ENCODE measurements around the gene STARD3NL. TPM values are rescaled to one million over a fixed set of nuclear protein-coding genes. Genes with fewer than 3 reads are reported as not detected.

STARD3NL gene
- total RNA-seq, 1 donor from 2014 or later = 158 TPM

GRCh38 chr7:38160003-38160571 is 18.0 kb upstream of the STARD3NL start:
- Mint-ChIP-seq H3K36me3 (ENCODE audit: unreplicated experiment) (peaks cover 23% of the 10 kb centered on the region), H3K4me1 (ENCODE audit: low read depth, unreplicated experiment) (no peaks in the 10 kb centered on the region), H3K4me3 (ENCODE audit: unreplicated experiment) (no peak overlapping the region), H3K27ac (ENCODE audit: unreplicated experiment) (no peak overlapping the region), H3K9me3 (ENCODE audit: unreplicated experiment) (peaks cover 4% of the 10 kb centered on the region), H3K27me3 (ENCODE audit: unreplicated experiment) (peaks cover 7% of the 10 kb centered on the region)
- no peak for DNase-seq
- TF ChIP-seq, protein P1, sequence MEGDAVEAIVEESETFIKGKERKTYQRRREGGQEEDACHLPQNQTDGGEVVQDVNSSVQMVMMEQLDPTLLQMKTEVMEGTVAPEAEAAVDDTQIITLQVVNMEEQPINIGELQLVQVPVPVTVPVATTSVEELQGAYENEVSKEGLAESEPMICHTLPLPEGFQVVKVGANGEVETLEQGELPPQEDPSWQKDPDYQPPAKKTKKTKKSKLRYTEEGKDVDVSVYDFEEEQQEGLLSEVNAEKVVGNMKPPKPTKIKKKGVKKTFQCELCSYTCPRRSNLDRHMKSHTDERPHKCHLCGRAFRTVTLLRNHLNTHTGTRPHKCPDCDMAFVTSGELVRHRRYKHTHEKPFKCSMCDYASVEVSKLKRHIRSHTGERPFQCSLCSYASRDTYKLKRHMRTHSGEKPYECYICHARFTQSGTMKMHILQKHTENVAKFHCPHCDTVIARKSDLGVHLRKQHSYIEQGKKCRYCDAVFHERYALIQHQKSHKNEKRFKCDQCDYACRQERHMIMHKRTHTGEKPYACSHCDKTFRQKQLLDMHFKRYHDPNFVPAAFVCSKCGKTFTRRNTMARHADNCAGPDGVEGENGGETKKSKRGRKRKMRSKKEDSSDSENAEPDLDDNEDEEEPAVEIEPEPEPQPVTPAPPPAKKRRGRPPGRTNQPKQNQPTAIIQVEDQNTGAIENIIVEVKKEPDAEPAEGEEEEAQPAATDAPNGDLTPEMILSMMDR (IDR thresholded peaks at IDR 0.05; ENCODE audit: partially characterized antibody, unreplicated experiment) = no peak

- peaks cover 5% of the 10 kb centered on the region for H3K27me3 Mint-ChIP-seq (ENCODE audit: unreplicated experiment)
- no peak overlapping the region for H3K27ac Mint-ChIP-seq (ENCODE audit: unreplicated experiment)
- DNase-seq = no peak
- H3K4me1 Mint-ChIP-seq (ENCODE audit: low read depth, unreplicated experiment) = no peaks in the 10 kb centered on the region
- no peak overlapping the region for H3K4me3 Mint-ChIP-seq (ENCODE audit: unreplicated experiment)
- TF ChIP-seq, protein P1 (IDR thresholded peaks at IDR 0.05; ENCODE audit: partially characterized antibody, unreplicated experiment) = no peak
- H3K36me3 Mint-ChIP-seq (ENCODE audit: unreplicated experiment) = peaks cover 14% of the 10 kb centered on the region
- H3K9me3 Mint-ChIP-seq (ENCODE audit: unreplicated experiment) = peaks cover 2% of the 10 kb centered on the region
Observed at GRCh38 chr7:38162036-38162435, 16.0 kb upstream of the STARD3NL start.

GRCh38 chr7:38163671-38164070 is 14.4 kb upstream of the STARD3NL start:
- TF ChIP-seq, protein P1 (IDR thresholded peaks at IDR 0.05; ENCODE audit: partially characterized antibody, unreplicated experiment) = no peak
- Mint-ChIP-seq H3K36me3 (ENCODE audit: unreplicated experiment) (peaks cover 14% of the 10 kb centered on the region), H3K27ac (ENCODE audit: unreplicated experiment) (no peak overlapping the region), H3K4me1 (ENCODE audit: low read depth, unreplicated experiment) (peaks cover 3% of the 10 kb centered on the region), H3K27me3 (ENCODE audit: unreplicated experiment) (peaks cover 5% of the 10 kb centered on the region), H3K4me3 (ENCODE audit: unreplicated experiment) (no peak overlapping the region), H3K9me3 (ENCODE audit: unreplicated experiment) (no peaks in the 10 kb centered on the region)
- no peak for DNase-seq

- no peak overlapping the region for H3K27ac Mint-ChIP-seq (ENCODE audit: unreplicated experiment)
- no peaks in the 10 kb centered on the region for H3K27me3 Mint-ChIP-seq (ENCODE audit: unreplicated experiment)
- peaks cover 3% of the 10 kb centered on the region for H3K4me1 Mint-ChIP-seq (ENCODE audit: low read depth, unreplicated experiment)
- TF ChIP-seq, protein P1 (IDR thresholded peaks at IDR 0.05; ENCODE audit: partially characterized antibody, unreplicated experiment) = no peak
- no peak overlapping the region for H3K4me3 Mint-ChIP-seq (ENCODE audit: unreplicated experiment)
- H3K9me3 Mint-ChIP-seq (ENCODE audit: unreplicated experiment) = no peaks in the 10 kb centered on the region
- no peaks in the 10 kb centered on the region for H3K36me3 Mint-ChIP-seq (ENCODE audit: unreplicated experiment)
- DNase-seq = no peak
Observed at GRCh38 chr7:38168890-38169570, 9.0 kb upstream of the STARD3NL start.

GRCh38 chr7:38169847-38170246 is 8.2 kb upstream of the STARD3NL start:
- DNase-seq = no peak
- H3K36me3 Mint-ChIP-seq (ENCODE audit: unreplicated experiment) = no peaks in the 10 kb centered on the region
- TF ChIP-seq, protein P1 (IDR thresholded peaks at IDR 0.05; ENCODE audit: partially characterized antibody, unreplicated experiment) = no peak
- H3K4me3 Mint-ChIP-seq (ENCODE audit: unreplicated experiment) = no peak overlapping the region
- no peaks in the 10 kb centered on the region for H3K27me3 Mint-ChIP-seq (ENCODE audit: unreplicated experiment)
- H3K9me3 Mint-ChIP-seq (ENCODE audit: unreplicated experiment) = no peaks in the 10 kb centered on the region
- peaks cover 3% of the 10 kb centered on the region for H3K4me1 Mint-ChIP-seq (ENCODE audit: low read depth, unreplicated experiment)
- no peak overlapping the region for H3K27ac Mint-ChIP-seq (ENCODE audit: unreplicated experiment)

All from glutamatergic neuron (in vitro differentiated cells).